ENCODE results near the gene ACTR2. TPM values are rescaled to one million over a fixed set of nuclear protein-coding genes. Genes with fewer than 3 reads are reported as not detected.

ACTR2 gene
- total RNA-seq, 1 experiment from 2014 or later, result 248 TPM

GRCh38 chr2:65199166-65199565, 28.5 kb upstream of the ACTR2 start:
- CTCF ChIA-PET, result no interaction called here
- H3K4me1 Mint-ChIP-seq (ENCODE audit: low read depth, unreplicated experiment), result no peaks in the 10 kb centered on the region
- no peak overlapping the region for H3K27ac Mint-ChIP-seq (ENCODE audit: unreplicated experiment)
- no peaks in the 10 kb centered on the region for H3K36me3 Mint-ChIP-seq (ENCODE audit: insufficient read depth, unreplicated experiment)
- no peak for DNase-seq
- no peak overlapping the region for H3K4me3 ChIP-seq (ENCODE audit: low read depth, low read length)
- no peaks in the 10 kb centered on the region for H3K27me3 ChIP-seq (replicated peaks; ENCODE audit: control insufficient read depth, insufficient read depth, low read length)
- H3K9me3 Mint-ChIP-seq (ENCODE audit: unreplicated experiment), result no peaks in the 10 kb centered on the region
- peaks cover 15% of the 10 kb centered on the region for H3K27me3 Mint-ChIP-seq (ENCODE audit: insufficient read depth, unreplicated experiment)
- H3K36me3 ChIP-seq (ENCODE audit: control insufficient read depth, insufficient read depth, low read length), result no peaks in the 10 kb centered on the region
- intact Hi-C loops (cut with micrococcal nuclease; ENCODE audit: unreplicated experiment), result no loop called here
- no TSS peak for BruUV-seq (replicated peaks)
- POLR2A ChIA-PET, result no interaction called here
- H3K9me3 ChIP-seq, result no peaks in the 10 kb centered on the region
- no peak overlapping the region for H3K4me3 Mint-ChIP-seq (ENCODE audit: unreplicated experiment)
- H3K4me1 ChIP-seq, result no peaks in the 10 kb centered on the region
- TF ChIP-seq CTCF (IDR thresholded peaks at IDR 0.05; ENCODE audit: insufficient read depth in 1 of 2, low read depth in 1 of 2, low read length in 1 of 2, severe bottlenecking in 1 of 2, unreplicated experiment in 1 of 2), result no peak

- Histone ChIP-seq H3K4me1 (no peaks in the 10 kb centered on the region), H3K27me3 (replicated peaks; ENCODE audit: control insufficient read depth, insufficient read depth, low read length) (no peaks in the 10 kb centered on the region), H3K36me3 (ENCODE audit: control insufficient read depth, insufficient read depth, low read length) (no peaks in the 10 kb centered on the region), H3K9me3 (no peaks in the 10 kb centered on the region), H3K4me3 (ENCODE audit: low read depth, low read length) (no peak overlapping the region)
- ChIA-PET CTCF (no interaction called here), POLR2A (no interaction called here)
- no peaks in the 10 kb centered on the region for H3K36me3 Mint-ChIP-seq (ENCODE audit: insufficient read depth, unreplicated experiment)
- H3K4me1 Mint-ChIP-seq (ENCODE audit: low read depth, unreplicated experiment), result no peaks in the 10 kb centered on the region
- peaks cover 15% of the 10 kb centered on the region for H3K27me3 Mint-ChIP-seq (ENCODE audit: insufficient read depth, unreplicated experiment)
- intact Hi-C loops (cut with micrococcal nuclease; ENCODE audit: unreplicated experiment), result no loop called here
- BruUV-seq (replicated peaks), result no TSS peak
- no peak overlapping the region for H3K27ac Mint-ChIP-seq (ENCODE audit: unreplicated experiment)
- no peaks in the 10 kb centered on the region for H3K9me3 Mint-ChIP-seq (ENCODE audit: unreplicated experiment)
- H3K4me3 Mint-ChIP-seq (ENCODE audit: unreplicated experiment), result no peak overlapping the region
- TF ChIP-seq CTCF (IDR thresholded peaks at IDR 0.05; ENCODE audit: insufficient read depth in 1 of 2, low read depth in 1 of 2, low read length in 1 of 2, severe bottlenecking in 1 of 2, unreplicated experiment in 1 of 2), result no peak
- no peak for DNase-seq
Observed at GRCh38 chr2:65199891-65200290, 27.7 kb upstream of the ACTR2 start.

GRCh38 chr2:65204461-65205210, 23.0 kb upstream of the ACTR2 start:
- Histone ChIP-seq H3K4me1 (no peaks in the 10 kb centered on the region), H3K9me3 (no peaks in the 10 kb centered on the region), H3K4me3 (ENCODE audit: low read depth, low read length) (peak overlapping the region; percentile 30), H3K27me3 (replicated peaks; ENCODE audit: control insufficient read depth, insufficient read depth, low read length) (no peaks in the 10 kb centered on the region), H3K36me3 (ENCODE audit: control insufficient read depth, insufficient read depth, low read length) (no peaks in the 10 kb centered on the region)
- POLR2A ChIA-PET, result interaction anchor here (0.7 kb wide), 1 partner anchor 23 kb away, joined by 6 read pairs; the partner anchor contains the start of gene ACTR2
- BruUV-seq (replicated peaks), result no TSS peak
- Mint-ChIP-seq H3K36me3 (ENCODE audit: insufficient read depth, unreplicated experiment) (no peaks in the 10 kb centered on the region), H3K4me1 (ENCODE audit: low read depth, unreplicated experiment) (no peaks in the 10 kb centered on the region), H3K4me3 (ENCODE audit: unreplicated experiment) (no peak overlapping the region), H3K27me3 (ENCODE audit: insufficient read depth, unreplicated experiment) (peaks cover 12% of the 10 kb centered on the region), H3K9me3 (ENCODE audit: unreplicated experiment) (no peaks in the 10 kb centered on the region), H3K27ac (ENCODE audit: unreplicated experiment) (no peak overlapping the region)
- DNase-seq, result no peak
- no peak for TF ChIP-seq CTCF (IDR thresholded peaks at IDR 0.05; ENCODE audit: insufficient read depth in 1 of 2, low read depth in 1 of 2, low read length in 1 of 2, severe bottlenecking in 1 of 2, unreplicated experiment in 1 of 2)
- intact Hi-C loops (cut with micrococcal nuclease; ENCODE audit: unreplicated experiment), result no loop called here
- CTCF ChIA-PET, result no interaction called here
